Measurements from ENCODE around the gene UBE2J1.

DNA sequence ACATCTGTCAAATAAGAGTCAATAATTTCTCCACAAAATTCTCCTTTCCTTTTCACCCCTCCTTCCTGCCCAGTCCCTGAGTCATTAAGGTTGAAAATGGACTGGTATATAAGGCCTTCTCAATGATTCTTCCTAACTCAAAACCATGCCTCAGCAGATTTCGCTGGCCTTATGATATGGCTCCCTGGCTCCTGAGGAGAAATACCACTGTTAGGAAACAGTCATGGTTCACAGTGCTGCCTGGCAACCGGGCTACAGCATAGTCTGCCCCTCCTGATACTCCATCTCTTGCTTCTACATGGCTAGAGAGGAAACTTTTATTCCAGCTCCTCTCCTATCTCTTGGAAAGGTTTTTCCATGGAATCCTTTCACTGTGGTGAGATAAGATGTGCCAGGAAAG, 4.7 kb downstream of the UBE2J1 start:
- TF ChIP-seq, protein P1, sequence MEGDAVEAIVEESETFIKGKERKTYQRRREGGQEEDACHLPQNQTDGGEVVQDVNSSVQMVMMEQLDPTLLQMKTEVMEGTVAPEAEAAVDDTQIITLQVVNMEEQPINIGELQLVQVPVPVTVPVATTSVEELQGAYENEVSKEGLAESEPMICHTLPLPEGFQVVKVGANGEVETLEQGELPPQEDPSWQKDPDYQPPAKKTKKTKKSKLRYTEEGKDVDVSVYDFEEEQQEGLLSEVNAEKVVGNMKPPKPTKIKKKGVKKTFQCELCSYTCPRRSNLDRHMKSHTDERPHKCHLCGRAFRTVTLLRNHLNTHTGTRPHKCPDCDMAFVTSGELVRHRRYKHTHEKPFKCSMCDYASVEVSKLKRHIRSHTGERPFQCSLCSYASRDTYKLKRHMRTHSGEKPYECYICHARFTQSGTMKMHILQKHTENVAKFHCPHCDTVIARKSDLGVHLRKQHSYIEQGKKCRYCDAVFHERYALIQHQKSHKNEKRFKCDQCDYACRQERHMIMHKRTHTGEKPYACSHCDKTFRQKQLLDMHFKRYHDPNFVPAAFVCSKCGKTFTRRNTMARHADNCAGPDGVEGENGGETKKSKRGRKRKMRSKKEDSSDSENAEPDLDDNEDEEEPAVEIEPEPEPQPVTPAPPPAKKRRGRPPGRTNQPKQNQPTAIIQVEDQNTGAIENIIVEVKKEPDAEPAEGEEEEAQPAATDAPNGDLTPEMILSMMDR (IDR thresholded peaks at IDR 0.05; ENCODE audit: low read depth, low read length, poor library complexity, severe bottlenecking) = no peak
- TF ChIP-seq EZH2phosphoT487 (IDR thresholded peaks at IDR 0.05; ENCODE audit: borderline replicate concordance, low read length) = no peak

All from DOHH2 (cell line).